Activated T-helper 1 cell treated with anti-CD3 and anti-CD28 coated beads, Interleukin-2, amount 50 U/mL, for 16 hours (primary cell): Measurements from ENCODE around the gene DHRS4.

ENCODE experiments used
- DNase-seq, 2 donors: peaks; one replicate each; pipeline ENCODE4 v3.0.0-alpha.2; 2020; ENCODE audit warnings: low read depth in 1 of 2, low spot score in 1 of 2

Gene DHRS4

DNA sequence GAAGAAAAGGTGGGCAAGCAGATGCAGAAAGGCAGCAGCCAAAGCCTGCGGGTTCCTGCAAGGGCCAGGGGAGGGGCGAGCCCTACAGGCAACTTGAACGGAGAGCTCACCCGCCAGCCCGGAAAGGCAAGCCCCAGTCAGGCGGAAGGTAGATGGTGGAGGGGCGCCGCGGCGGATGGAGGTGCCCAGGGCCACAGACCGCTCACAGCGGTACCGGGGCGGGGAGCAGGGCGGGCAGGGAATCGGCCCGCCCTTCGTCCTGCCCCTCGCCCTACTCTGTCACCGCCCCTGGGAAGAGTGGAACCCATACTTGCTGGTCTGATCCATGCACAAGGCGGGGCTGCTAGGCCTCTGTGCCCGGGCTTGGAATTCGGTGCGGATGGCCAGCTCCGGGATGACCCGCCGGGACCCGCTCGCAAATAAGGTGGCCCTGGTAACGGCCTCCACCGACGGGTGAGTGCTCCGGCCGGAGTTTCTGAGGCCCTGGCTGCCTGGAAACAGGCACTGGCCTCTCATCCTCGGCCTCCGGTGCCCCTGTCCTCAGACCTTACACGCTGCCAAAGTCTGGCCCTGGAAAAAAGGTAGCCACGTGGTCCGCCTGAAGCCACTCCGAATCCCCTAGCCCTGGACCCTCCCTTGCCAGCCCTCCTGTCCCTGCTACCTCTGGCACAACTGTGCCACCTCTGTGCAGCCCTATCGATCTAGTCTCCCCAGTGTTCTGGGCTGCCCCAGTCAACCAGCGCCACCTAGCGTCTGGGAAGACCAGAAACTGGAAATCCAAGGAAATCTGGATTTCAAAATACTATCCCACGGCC is at the start of gene DHRS4:
Gene DHRS4, plus strand, starts transcription at position 307 of the 815 bp plus-strand sequence. Its CDS starts 19 bp downstream, at position 326.
- peak; percentile 63 for DNase-seq

DNA sequence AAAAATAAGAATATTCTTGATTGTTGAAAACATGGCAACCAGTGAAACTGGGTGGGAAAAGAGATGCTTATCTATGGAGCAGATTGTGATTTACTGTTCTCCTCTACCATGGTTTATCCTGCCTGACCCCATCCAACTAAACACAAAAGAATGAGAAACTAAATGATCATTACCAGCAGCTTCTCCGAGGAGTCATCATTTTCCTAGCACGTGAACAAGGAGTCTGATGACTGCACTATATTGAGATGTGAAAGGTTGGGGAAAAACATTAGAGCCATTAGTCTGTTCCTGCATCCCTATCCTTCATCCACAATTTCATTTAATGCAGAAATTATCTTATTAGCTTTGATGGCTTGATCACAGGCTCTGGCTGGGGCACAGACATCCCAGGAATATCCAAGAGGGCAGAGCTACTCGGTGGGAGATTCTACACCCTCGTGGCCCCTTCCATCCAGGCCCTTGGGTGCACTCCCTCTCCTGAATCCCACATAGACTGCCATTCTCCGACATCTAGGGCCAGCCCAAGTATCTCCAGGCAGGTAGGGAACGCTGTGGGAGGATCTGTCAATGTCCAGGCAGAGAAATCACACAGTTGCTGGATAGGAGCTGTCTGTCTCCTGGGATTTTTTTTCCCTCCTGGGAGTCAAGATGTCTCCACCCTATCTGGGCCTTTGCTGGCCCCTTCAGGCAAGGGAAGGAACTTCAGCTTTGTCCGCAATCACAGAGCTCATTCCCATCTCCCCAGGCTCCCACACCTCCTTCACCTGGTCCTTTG is 43.3 kb upstream of the DHRS4 start:
- no peak for DNase-seq

DNA sequence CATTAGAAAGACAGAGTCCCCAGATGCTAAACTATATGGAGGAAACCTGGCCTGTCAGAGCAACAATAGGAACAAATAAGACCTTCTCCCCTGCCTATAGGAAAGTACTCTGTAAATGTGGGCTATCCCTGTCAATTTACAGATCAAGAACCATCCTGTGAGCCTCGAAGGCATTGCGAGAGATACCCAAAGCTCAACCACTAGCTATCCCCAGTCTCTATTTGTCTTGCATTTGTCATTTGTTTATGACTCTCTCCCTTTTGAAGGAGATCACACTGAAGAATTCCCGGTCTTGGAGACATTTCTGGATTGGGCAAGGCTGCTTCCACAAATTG is 42.7 kb upstream of the DHRS4 start:
- no peak for DNase-seq

DNA sequence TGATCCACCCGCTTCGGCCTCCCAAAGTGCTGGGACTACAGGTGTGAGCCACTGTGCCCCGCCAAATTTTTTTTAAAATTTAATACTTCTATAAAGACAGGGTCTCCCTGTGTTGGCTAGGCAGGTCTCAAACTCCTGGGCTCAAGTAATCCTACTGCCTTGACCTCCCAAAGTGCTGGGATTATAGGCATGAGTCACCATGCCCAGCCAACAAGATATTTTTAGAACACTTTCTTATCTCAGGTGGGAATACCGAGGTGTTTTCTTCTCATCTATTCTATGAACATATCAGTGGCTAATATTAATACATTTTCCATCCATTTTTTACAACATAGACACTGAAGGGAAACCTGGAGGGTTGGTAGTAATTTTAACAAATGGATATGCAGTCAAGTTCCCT is 38.0 kb upstream of the DHRS4 start:
- no peak for DNase-seq

DNA sequence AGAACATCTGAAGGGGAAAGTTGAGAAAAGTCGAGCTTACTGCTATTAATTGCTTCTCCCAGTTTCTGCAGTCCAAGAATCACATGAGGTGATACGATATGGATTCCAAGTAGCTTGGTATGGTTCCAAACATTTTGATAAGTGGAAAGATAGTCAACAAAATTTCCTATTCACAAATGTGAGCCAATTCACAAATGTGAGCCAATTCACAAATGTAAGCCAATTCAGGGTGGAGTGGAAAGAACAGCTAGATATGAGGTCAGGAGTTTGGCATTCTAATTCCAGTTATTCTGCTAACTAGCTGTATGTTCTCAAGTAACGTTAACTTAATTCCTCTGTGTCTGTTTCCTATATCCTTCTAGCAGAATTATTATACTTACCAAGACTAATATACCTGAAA is 37.6 kb upstream of the DHRS4 start:
- no peak for DNase-seq

DNA sequence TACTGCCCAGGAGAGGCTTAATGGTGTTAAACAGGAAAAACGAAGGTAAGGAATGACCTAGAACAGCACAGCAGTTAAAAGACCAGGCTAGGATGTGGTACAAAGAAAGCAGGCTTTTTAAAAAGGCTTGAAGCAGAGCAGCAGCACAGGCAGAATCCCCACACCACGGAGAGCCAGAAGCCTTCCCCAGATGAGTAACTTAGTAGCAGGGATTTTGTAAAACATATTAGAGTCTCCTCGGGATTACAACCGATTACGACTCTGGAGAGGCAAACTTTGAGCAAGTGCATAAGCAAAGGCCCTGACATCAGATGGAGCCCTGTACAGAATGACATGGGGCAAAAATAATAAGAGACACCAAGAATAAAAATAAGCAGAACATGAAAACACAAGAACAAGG is 37.1 kb upstream of the DHRS4 start:
- DNase-seq: no peak

DNA sequence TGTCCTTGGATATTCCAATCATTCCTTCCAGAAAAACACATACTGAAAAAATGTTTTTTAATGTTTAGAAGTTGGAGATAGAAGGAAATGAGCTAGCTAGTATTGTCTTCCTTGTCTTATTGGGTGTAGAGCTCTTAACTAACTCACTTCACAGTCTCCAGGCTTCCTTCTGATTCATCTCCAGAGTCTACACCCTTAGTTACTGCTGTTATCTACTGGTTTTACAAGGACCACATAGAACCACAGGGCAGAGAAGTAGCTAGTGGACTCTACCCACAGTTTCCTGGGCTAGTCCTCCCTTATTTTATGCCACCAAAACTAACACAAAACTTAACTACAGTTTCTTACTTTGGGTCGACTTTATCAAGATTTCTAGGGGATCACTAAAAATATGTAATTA is 31.0 kb upstream of the DHRS4 start:
- no peak for DNase-seq

DNA sequence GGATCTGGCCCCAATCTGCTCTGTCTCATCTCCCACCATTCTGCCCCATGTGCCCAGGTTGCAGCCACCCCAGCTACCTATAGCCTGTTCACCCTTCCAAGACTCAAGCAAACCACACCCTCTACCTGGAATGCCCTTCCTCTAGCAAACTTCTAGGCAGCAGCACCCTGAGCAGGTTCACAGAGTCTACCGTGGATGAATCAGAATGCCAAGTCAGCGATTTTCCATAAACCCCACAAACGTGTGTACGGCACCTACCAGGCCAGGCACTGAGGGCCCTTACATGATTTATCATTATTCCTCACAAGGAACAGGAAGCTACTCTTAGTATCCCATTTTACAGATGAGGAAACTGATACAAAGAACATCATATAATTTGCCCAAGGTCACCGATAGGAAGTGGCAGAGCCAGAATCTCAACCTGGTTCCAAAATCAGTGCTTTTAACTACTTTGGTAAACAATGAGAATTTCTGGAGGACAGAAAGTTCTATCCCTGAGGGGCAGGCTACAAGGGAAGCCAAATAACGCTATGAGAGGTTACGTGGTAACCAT is 28.0 kb upstream of the DHRS4 start:
- no peak for DNase-seq

DNA sequence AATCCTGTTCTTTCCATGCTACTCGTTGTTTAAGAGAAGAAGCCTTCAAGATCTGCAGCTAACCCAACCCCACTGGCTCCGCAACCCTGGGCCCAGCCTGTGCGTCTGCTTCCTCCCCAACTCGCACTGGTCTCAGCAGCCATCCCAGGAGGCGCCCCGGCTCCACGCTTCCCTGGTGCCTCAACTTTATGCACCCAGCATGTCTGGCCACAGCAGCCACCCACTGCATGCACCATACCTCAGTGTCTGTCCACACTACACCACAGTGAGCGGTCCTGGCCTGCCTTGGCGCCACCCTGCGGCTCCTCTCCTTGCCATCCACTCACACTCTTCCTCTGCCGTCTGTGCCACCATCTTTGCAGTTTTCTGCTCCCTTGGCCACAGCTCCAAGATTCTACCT is 27.0 kb upstream of the DHRS4 start:
- DNase-seq: no peak

DNA sequence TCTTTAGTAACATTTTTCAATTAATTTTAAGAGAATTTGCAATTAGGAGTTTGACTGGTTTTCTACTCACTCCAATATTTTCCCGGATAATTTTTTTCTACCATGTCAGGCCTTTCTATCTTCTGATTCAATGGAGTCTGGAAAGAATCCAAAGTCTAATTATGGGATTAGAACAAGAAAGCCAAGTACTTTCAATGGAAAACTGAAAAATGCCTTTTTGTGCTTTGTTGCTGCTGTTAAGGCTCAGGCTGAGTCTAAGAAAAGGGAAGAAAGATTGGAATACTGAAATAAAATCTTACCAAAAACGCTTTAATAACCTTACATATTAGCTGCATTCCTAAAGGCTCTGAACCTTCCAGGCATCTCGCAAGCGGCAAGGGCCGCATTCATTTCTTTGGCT is 24.4 kb upstream of the DHRS4 start:
- DNase-seq: no peak

DNA sequence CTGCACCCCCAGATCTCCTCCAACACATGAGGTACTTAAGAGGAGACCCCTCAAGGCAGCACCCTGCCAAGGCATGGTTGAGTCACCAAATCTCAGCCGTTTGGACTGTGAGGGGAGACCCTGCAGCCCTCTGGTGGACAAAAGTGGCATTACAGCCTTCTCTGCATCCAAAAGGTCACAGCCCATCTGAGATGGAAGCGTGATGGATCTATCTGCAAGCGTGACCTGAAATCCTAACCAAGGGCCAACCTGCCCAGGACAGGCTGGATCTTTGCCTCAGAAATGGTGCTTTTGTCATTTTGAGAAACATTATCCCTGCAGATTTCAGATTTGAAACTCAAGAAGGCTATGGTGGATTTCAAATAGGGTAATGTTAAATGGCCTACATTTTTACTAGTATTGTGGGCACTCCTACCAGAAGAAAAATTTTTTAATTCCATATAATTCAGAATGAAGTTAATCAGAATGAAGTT is 23.7 kb upstream of the DHRS4 start:
- peak; percentile 65 to 82 for DNase-seq

DNA sequence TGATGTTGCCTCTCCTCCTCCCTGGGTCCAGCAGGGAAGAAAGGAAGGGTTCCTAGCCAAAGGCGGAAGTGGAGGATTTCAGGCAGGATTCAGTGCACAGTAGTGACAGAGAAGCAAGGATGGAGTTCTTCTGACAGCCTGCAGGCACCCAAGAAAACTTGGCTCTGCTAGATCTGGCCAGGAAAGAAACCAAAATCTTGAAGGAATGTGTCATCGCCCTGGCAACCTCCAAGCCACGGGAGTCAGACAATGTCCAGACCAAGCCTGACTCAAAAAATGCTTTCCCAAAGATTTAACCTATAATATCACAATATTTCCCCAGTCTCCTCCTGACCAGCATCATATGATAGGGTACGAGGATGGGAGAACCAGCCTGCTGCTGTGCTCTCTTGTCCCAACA is 22.8 kb upstream of the DHRS4 start:
- no peak for DNase-seq

DNA sequence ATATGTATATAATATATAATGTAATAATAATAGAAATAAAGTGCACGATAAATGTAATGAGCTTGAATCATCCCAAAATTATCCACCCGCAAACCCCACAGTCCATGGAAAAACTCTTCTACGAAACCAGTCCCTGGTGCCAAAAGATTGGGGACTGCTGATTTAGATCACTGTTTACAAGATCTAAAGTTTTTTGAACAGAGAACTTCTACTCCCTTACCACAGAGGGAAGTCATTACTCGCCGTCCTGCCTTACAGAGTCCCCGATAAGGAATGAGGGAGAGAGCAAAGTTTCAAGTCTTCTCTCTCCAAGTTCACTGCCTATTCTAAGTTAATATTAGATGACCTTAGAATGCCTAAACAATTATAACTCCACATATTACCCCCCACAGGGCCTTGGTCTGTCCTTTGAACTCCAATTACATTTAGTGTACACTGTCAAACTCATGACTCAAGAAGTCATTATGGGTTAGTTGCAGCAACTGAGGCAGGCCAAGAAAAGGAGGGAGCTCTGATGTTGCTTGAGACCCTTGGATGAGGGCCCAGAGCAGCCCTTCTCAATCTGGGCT is 21.8 kb upstream of the DHRS4 start:
- DNase-seq: no peak

DNA sequence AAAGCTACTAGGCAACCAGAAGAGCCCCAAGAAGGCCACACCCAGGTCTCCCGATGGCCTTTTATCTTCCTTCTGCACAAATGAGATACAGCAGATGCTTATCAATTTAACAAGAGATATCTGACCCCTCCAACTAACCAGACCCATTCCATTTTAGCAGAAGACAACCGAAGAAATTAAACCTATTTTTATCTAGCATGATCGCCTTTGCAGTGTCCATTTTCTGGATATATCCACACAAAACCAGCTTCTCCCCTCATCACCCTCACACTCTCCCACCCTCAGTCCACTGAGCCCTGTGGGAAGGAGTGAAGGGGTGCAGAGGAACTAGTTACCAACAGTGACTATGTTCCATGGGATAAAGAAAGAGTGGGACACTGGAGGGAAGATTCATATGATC is 20.9 kb upstream of the DHRS4 start:
- no peak for DNase-seq

DNA sequence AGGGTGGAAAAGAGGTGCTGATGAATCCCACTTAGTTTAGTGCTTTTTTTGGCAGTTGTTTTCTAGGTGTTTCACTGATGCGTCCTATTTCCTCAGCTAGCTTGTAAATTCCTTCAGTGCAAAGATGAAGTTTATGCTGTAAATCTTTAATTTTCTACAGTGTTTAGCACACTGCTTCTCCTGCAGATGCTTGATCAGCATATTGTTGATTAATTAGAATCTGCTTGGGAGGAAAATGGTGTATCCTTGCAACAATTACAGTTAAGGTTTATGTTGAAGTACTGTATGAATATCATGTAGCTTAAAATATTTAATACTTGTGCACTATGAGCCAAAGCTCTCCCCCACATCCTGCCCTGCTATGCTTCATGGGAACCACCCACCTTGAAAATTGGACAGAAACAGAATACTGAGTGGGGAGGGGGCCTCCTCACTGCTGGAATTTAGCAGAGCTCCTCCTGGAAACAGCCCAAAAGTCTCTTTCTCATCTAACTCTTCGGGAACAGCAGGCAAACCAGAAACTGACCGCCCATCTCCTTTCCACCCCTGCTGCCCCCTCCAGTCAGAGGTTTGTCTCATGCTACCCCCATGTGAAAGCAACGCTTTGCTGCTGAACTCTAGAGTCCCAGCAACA is 20.3 kb upstream of the DHRS4 start:
- no peak for DNase-seq

DNA sequence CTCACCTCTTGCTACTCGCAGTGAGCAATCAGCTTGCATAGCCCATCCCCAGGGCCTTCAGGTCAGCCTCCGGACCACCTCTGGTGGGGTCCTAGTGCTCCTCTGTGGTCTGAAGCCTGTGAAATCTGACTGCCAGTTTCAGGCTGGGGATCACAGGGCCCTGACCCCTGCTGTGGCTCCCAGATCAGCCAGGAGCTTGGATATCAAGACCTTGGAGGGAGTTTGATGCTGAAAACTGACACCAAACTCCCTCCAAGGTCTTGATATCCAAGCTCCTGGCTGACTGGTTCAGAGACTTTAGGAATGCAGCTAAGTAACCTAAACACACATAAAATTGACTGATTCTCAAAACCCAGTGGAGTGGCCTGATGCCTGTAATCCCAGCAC is 19.8 kb upstream of the DHRS4 start:
- DNase-seq: no peak

DNA sequence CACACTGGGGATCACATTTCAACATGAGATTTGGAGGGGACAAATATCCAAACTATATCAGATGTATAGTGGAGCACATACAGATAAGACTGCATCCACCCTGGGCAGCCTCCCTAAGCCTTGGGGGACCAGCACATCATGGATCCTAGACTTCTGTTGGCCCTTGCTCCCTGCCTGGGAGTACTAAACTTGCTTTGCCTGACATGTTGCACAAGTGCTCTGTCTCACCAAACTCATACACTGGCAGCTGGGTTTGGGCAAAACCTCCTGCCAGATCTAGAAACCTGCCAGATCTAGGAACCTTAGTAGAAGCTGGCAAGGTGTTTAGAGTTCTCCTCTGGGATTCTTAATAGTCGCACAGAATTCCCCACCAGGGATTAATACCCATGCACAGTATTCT is 18.4 kb upstream of the DHRS4 start:
- no peak for DNase-seq

DNA sequence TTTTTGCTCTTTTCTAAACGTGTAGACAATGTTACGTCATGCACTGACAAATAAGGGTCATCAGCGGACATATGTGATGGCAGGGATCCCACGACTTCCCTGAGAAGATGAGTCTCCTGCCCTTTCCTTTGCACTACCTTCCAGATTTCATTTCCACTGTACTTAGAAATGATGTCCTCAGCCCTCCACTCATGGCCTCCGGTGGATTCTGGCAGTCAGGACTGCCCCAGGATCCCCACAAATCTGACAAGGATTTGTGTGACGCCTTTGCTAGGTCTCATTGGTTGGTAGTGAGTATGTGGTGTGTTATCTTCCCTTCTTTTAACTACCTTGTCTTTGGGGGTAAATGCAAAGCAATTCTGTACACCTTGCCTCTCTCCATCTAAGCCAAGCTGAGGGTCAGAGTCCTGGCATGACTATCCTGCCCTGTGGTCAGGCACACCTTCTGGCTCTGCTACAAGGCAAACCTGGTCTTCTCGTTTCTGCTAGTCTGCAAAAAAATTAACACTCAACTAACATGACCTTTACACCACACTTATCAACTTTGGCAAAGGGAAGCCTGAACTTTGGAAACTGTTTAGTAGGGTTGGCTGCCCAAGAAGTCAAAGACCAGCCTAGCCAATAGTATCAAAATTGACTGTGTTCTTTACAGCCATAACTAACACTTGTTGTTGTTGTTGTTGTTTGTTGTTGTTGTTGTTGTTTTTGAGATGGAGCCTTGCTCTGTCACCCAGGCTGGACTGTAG is 17.3 kb upstream of the DHRS4 start:
- no peak for DNase-seq

DNA sequence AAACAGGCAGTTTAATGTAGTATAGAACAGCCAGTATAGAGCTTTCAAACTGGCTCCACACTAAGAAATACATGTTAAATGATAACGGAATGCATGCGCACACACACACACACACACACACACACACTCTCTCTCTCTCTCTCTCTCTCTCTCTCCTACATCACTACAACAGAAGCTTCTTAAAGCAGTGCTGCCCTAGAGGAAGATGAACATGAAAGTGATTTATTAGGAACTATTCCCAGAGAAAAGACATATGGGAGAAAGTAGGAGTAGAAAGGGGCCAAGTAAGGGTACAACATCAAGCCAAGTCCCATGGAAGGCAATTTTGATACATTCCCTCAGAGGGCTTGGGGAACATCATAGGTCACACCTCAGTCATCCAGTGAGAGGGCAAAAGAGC is 16.4 kb upstream of the DHRS4 start:
- DNase-seq: no peak

DNA sequence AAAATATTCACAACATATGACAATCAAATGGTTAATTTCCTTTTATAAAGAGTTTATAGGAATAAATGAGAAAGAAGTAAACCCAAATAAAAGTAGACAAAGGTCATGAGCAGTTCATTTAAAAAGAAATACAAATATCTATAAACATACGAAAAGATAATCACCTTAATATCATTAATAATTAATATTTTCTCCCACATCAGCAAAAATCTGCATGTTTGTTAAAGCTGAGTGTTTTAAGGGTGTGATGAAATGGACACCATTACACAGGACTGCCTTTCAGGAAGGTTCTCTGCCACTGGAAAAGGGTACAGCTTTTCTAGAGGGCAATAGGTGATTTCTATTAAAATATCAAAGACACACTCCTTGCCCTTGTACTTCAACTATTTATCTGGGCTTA is 14.7 kb upstream of the DHRS4 start:
- no peak for DNase-seq
